ENCODE results near the gene GSTP1. TPM values are rescaled to one million over a fixed set of nuclear protein-coding genes. Genes with fewer than 3 reads are reported as not detected.

GSTP1 gene
- total and polyA plus RNA-seq, 9 of the 15 experiments (the other 6 are each of a cell fraction or from before 2014, with no cell fraction given): 592 to 2,150 (median 1,204) TPM

DNA sequence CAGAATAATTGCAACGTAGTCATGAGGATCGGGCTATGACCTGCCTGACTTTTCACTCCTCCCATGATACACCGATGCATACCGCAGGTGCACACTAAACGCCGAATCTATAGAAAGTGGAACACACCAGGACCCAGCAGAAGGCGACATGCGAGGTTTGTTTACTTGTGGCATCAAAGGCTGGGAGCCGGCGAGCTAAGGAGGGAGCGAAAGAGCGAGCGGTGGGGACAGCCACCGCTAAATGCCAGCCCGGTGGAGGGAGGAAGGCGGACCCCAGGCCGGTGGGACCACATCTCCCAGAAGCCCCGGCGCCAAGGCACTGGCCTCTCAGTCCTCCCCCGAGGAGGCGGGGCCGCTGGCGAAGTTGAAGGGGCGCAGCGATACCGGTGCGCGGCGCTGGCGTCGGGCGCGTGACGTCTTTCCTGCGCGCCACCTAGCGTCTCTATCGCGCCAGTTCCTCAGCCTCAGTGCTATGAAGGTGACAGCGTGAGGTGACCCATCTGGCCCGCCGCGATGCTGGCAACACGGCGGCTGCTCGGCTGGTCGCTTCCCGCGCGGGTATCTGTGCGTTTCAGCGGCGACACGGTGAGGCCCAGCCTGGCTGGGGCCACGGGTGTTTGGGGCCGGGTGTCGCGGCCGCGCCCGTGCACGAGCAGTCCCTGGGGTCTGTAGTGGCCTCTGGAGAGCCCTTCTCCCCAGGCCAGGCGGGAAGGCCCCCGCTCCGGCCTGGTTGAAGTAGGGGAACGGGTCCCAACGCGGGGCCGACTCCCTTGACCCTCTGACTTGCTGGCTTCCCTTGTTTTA lies 23.1 kb downstream of the GSTP1 start, which contains the start of gene NDUFV1 (continued):
- TF ChIP-seq NR2C1 (IDR thresholded peaks at IDR 0.05) (peak; percentile 84), NR2C1 (tag; IDR thresholded peaks at IDR 0.05) (peak; percentile 92), RBM14 (IDR thresholded peaks at IDR 0.05; ENCODE audit: borderline replicate concordance, insufficient read depth, low read depth, low read length) (no peak), CHD1 (IDR thresholded peaks at IDR 0.05; ENCODE audit: low read length) (peak; percentile 33), ZNF551 (CRISPR knock-in tag; IDR thresholded peaks at IDR 0.05) (no peak), TEAD4 (IDR thresholded peaks at IDR 0.05; ENCODE audit: low read length) (0 out of 2 replicates have a peak, but pooled peaks have one; percentile 3), TEAD4 (CRISPR knock-in tag; IDR thresholded peaks at IDR 0.05; ENCODE audit: borderline replicate concordance) (no peak), ZFP30 (CRISPR knock-in tag; IDR thresholded peaks at IDR 0.05; ENCODE audit: borderline replicate concordance) (no peak), XRCC4 (IDR thresholded peaks at IDR 0.05; ENCODE audit: extremely low read depth, insufficient read depth, insufficient read length) (no peak), TEAD1 (CRISPR knock-in tag; IDR thresholded peaks at IDR 0.05) (0 out of 4 replicates have a peak, but pooled peaks of 1 of the 2 experiments have one; percentile 46), FOXK2 (conservative IDR thresholded peaks at IDR 0.05 in 1 of 2, IDR thresholded peaks at IDR 0.05 in 1 of 2; ENCODE audit: low read depth in 2 of 2) (peak; percentile 54 to 64; a peak in 2 of 4 replicates), SUPT5H (IDR thresholded peaks at IDR 0.05) (peak; percentile 85), ZNF444 (CRISPR knock-in tag; IDR thresholded peaks at IDR 0.05) (no peak), E2F3 (CRISPR knock-in tag; IDR thresholded peaks at IDR 0.05) (0 out of 2 replicates have a peak, but pooled peaks have one; percentile 54)
- TF ChIP-seq, protein P1, sequence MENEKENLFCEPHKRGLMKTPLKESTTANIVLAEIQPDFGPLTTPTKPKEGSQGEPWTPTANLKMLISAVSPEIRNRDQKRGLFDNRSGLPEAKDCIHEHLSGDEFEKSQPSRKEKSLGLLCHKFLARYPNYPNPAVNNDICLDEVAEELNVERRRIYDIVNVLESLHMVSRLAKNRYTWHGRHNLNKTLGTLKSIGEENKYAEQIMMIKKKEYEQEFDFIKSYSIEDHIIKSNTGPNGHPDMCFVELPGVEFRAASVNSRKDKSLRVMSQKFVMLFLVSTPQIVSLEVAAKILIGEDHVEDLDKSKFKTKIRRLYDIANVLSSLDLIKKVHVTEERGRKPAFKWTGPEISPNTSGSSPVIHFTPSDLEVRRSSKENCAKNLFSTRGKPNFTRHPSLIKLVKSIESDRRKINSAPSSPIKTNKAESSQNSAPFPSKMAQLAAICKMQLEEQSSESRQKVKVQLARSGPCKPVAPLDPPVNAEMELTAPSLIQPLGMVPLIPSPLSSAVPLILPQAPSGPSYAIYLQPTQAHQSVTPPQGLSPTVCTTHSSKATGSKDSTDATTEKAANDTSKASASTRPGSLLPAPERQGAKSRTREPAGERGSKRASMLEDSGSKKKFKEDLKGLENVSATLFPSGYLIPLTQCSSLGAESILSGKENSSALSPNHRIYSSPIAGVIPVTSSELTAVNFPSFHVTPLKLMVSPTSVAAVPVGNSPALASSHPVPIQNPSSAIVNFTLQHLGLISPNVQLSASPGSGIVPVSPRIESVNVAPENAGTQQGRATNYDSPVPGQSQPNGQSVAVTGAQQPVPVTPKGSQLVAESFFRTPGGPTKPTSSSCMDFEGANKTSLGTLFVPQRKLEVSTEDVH (IDR thresholded peaks at IDR 0.05; ENCODE audit: low read depth, partially characterized antibody): peak; percentile 86
- TF ChIP-seq, protein P2, sequence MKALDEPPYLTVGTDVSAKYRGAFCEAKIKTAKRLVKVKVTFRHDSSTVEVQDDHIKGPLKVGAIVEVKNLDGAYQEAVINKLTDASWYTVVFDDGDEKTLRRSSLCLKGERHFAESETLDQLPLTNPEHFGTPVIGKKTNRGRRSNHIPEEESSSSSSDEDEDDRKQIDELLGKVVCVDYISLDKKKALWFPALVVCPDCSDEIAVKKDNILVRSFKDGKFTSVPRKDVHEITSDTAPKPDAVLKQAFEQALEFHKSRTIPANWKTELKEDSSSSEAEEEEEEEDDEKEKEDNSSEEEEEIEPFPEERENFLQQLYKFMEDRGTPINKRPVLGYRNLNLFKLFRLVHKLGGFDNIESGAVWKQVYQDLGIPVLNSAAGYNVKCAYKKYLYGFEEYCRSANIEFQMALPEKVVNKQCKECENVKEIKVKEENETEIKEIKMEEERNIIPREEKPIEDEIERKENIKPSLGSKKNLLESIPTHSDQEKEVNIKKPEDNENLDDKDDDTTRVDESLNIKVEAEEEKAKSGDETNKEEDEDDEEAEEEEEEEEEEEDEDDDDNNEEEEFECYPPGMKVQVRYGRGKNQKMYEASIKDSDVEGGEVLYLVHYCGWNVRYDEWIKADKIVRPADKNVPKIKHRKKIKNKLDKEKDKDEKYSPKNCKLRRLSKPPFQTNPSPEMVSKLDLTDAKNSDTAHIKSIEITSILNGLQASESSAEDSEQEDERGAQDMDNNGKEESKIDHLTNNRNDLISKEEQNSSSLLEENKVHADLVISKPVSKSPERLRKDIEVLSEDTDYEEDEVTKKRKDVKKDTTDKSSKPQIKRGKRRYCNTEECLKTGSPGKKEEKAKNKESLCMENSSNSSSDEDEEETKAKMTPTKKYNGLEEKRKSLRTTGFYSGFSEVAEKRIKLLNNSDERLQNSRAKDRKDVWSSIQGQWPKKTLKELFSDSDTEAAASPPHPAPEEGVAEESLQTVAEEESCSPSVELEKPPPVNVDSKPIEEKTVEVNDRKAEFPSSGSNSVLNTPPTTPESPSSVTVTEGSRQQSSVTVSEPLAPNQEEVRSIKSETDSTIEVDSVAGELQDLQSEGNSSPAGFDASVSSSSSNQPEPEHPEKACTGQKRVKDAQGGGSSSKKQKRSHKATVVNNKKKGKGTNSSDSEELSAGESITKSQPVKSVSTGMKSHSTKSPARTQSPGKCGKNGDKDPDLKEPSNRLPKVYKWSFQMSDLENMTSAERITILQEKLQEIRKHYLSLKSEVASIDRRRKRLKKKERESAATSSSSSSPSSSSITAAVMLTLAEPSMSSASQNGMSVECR (CRISPR knock-in tag; IDR thresholded peaks at IDR 0.05): peak; percentile 98
- TF ChIP-seq, protein P3, sequence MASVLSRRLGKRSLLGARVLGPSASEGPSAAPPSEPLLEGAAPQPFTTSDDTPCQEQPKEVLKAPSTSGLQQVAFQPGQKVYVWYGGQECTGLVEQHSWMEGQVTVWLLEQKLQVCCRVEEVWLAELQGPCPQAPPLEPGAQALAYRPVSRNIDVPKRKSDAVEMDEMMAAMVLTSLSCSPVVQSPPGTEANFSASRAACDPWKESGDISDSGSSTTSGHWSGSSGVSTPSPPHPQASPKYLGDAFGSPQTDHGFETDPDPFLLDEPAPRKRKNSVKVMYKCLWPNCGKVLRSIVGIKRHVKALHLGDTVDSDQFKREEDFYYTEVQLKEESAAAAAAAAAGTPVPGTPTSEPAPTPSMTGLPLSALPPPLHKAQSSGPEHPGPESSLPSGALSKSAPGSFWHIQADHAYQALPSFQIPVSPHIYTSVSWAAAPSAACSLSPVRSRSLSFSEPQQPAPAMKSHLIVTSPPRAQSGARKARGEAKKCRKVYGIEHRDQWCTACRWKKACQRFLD (CRISPR knock-in tag; IDR thresholded peaks at IDR 0.05): peak; percentile 46; the same call in 1 of the 2 replicates
